Nephron progenitor cell (in vitro differentiated cells): Measurements from ENCODE around the gene BBS2.
A peak's percentile ranks its signal among the peaks of the same experiment; 100 is the strongest.

Experiments
- DNase-seq: peaks from one replicate; pipeline ENCODE4 v3.0.0; 2021
- H3K27ac Mint-ChIP-seq: 2 replicates; pipeline ENCODE4 v1.8.0; 2021; ENCODE audit warnings: mild to moderate bottlenecking, moderate library complexity, mixed read lengths
- H3K27me3 Mint-ChIP-seq: 2 replicates; pipeline ENCODE4 v1.8.0; 2021; ENCODE audit warnings: mild to moderate bottlenecking, low read depth, mixed read lengths; ENCODE audit not compliant: poor library complexity
- H3K36me3 Mint-ChIP-seq: 2 replicates; pipeline ENCODE4 v1.8.0; 2021; ENCODE audit warnings: low read depth, mixed read lengths
- H3K4me1 Mint-ChIP-seq: 2 replicates; pipeline ENCODE4 v1.8.0; 2021; ENCODE audit warnings: mixed read lengths
- H3K4me3 Mint-ChIP-seq: 2 replicates; pipeline ENCODE4 v1.8.0; 2021; ENCODE audit warnings: mild to moderate bottlenecking, moderate library complexity, mixed read lengths
- H3K9me3 Mint-ChIP-seq: 2 replicates; pipeline ENCODE4 v1.8.0; 2021; ENCODE audit warnings: mild to moderate bottlenecking, moderate library complexity, mixed read lengths
- CTCF ChIP-seq: fragments of 200-600 bp; sonication (generic); IDR thresholded peaks from 2 replicates; pipeline ENCODE4 v1.5.0; 2021; ENCODE audit warnings: antibody characterized with exemption

BBS2 gene

GRCh38 chr16:56450986-56451752 is 68.7 kb downstream of the BBS2 start, which contains the start of the genes NUDT21 and OGFOD1:
NUDT21 (minus strand) TSS chr16:56451332; CDS start chr16:56451202, 130 bp downstream.
OGFOD1 (plus strand) TSS chr16:56451554; CDS start chr16:56451613, 59 bp downstream.
- H3K4me3 Mint-ChIP-seq = peak within 1 kb of the TSS; percentile 97
- DNase-seq = peak; percentile 86
- no peaks in the 10 kb centered on the region for H3K27me3 Mint-ChIP-seq
- peak within 1 kb of the TSS; percentile 98 for H3K27ac Mint-ChIP-seq
- H3K4me1 Mint-ChIP-seq = peaks cover 41% of the 10 kb centered on the region
- no peak for TF ChIP-seq CTCF
- H3K36me3 Mint-ChIP-seq = peaks cover 23% of the 10 kb centered on the region
- H3K9me3 Mint-ChIP-seq = no peaks in the 10 kb centered on the region

GRCh38 chr16:56450275-56450985 is 69.4 kb downstream of the BBS2 start:
- no peaks in the 10 kb centered on the region for H3K9me3 Mint-ChIP-seq
- no peak for TF ChIP-seq CTCF
- H3K4me1 Mint-ChIP-seq = peaks cover 41% of the 10 kb centered on the region
- DNase-seq = no peak
- peak overlapping the region; percentile 97 for H3K4me3 Mint-ChIP-seq
- H3K27ac Mint-ChIP-seq = peak overlapping the region; percentile 97
- no peaks in the 10 kb centered on the region for H3K27me3 Mint-ChIP-seq
- H3K36me3 Mint-ChIP-seq = peaks cover 23% of the 10 kb centered on the region

GRCh38 chr16:56448005-56448404 is 71.8 kb downstream of the BBS2 start:
- Mint-ChIP-seq H3K27me3 (no peaks in the 10 kb centered on the region), H3K4me3 (no peak overlapping the region), H3K4me1 (peaks cover 41% of the 10 kb centered on the region), H3K9me3 (no peaks in the 10 kb centered on the region), H3K27ac (no peak overlapping the region), H3K36me3 (peaks cover 32% of the 10 kb centered on the region)
- DNase-seq = no peak
- TF ChIP-seq CTCF = no peak

GRCh38 chr16:56447286-56447685 is 72.5 kb downstream of the BBS2 start:
- Mint-ChIP-seq H3K36me3 (peaks cover 39% of the 10 kb centered on the region), H3K27ac (no peak overlapping the region), H3K9me3 (no peaks in the 10 kb centered on the region), H3K4me1 (peaks cover 35% of the 10 kb centered on the region), H3K4me3 (no peak overlapping the region), H3K27me3 (no peaks in the 10 kb centered on the region)
- no peak for DNase-seq
- no peak for TF ChIP-seq CTCF

- Mint-ChIP-seq H3K27me3 (no peaks in the 10 kb centered on the region), H3K9me3 (no peaks in the 10 kb centered on the region), H3K4me1 (no peaks in the 10 kb centered on the region), H3K27ac (no peak overlapping the region), H3K4me3 (no peak overlapping the region), H3K36me3 (peaks cover 73% of the 10 kb centered on the region)
- DNase-seq = no peak
- no peak for TF ChIP-seq CTCF
These were observed 81.8 kb downstream of the BBS2 start for GRCh38 chr16:56438038-56438437.
